Motor neuron (in vitro differentiated cells): ENCODE measurements around the gene ECM2. TPM values are rescaled to one million over a fixed set of nuclear protein-coding genes. Genes with fewer than 3 reads are reported as not detected.
A peak's percentile ranks its signal among the peaks of the same experiment; 100 is the strongest.

ENCODE experiments used
- ATAC-seq, 8 experiments: fragments of 200-7000 bp; cut with Tn5 transposase; replicated peaks in 6 of 8; 2 replicates each; pipeline ENCODE4 v1.8.0; 2021; ENCODE audit warnings: mild to moderate bottlenecking in 8 of 8, moderate library complexity in 8 of 8
- H3K27ac ChIP-seq, 2 donors: fragments of 250-450 bp; sonication (Bioruptor Pico); 2 replicates each; pipeline ENCODE4 v1.9.0; 2021; ENCODE audit warnings: antibody characterized with exemption in 2 of 2, mild to moderate bottlenecking in 2 of 2, moderate library complexity in 1 of 2
- H3K4me1 ChIP-seq, 2 donors: fragments of 250-450 bp; sonication (Bioruptor Pico); replicated peaks in 1 of 2; 2 replicates each; pipeline ENCODE4 v1.6.1; 2021; ENCODE audit warnings: antibody characterized with exemption in 2 of 2, mild to moderate bottlenecking in 2 of 2, moderate library complexity in 1 of 2
- H3K4me3 ChIP-seq, 5 donors: fragments of 250-450 bp; sonication (Bioruptor Pico); 2 replicates each; pipeline ENCODE4 v1.9.0; 2021; ENCODE audit warnings: antibody characterized with exemption in 5 of 5, mild to moderate bottlenecking in 5 of 5, moderate library complexity in 4 of 5
- whole genome bisulfite sequencing, 10 experiments: fragments of 450-650 bp; shearing (Covaris generic); methylation state at CpG; one replicate each; pipeline ENCODE4 v1.0.0; 2022; 5-methylcytosine and 5-hydroxymethylcytosine counted together
- in situ Hi-C, 9 experiments: fragments of 400-800 bp; cut with MboI; loops; one replicate each; pipeline ENCODE4 v1.15.0; 2021; ENCODE audit warnings: low sequenced_read_pairs in 9 of 9, low pct_unique_long_range_greater_than_20kb in 2 of 9; ENCODE audit not compliant: unreplicated experiment in 9 of 9
- total RNA-seq, 8 experiments: library from RNA; unstranded; fragments of 300-600 nt; gene quantifications; 2 replicates each; pipeline versions ENCODE4 v1.2.3 to v1.2.4, GENCODE V29; 2022

ECM2 gene
- total RNA-seq, 8 experiments from 2014 or later = 0.16 to 20.3 (median 4.3) TPM

DNA sequence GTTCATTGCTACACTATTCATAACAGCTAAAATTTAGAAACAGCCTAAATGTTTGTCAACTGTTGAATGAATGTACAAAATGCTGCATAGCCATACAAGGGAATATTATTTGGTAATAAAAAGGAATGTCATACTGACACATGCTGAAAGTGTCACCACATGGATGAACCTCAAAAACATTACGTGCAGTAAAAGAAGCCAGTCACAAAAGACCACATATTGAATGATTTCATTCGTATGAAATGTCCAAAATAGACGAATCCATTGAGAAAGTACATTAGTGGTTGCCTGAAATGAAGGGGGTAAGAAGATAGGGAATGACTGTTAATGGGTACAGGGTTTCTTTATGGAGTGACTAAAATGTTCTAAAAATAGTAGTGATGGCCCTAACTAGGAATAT lies 11.6 kb upstream of the ECM2 start:
- H3K4me3 ChIP-seq = no peak overlapping the region
- WGBS, 10 experiments = 7 to 100% (median 83%) methylated on average over 1 to 3 of the region's 3 CpGs; no CpG with 5 or more reads in 1 of the 10 experiments
- in situ Hi-C loops = no loop called here

DNA sequence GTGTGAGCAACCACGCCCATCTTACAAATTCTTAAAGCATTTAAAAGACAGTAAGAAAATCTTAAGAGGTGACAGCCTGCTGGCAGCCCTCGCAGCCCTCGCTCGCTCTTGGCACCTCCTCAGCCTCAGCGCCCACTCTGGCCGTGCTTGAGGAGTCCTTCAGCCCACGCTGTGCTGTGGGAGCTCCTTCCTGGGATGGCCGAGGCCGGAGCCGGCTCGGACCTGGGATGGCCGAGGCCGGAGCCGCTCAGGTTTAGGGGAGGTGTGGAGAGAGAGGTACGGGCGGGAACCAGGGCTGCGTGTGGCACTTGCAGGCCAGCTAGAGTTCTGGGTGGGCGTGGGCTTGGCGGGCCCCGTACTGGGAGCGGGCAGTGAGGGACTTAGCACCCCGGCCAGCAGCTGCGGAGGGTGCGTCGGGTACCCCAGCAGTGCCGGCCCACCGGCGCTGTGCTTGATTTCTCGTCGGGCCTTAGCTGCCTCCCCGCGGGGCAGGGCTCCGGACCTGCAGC lies 9.3 kb upstream of the ECM2 start:
- in situ Hi-C loops = no loop called here
- Histone ChIP-seq H3K27ac (no peak overlapping the region), H3K4me3 (no peak overlapping the region), H3K4me1 (no peaks in the 10 kb centered on the region)
- ATAC-seq = no peak
- WGBS, 10 experiments = 67 to 100% (median 98%) methylated on average over 1 to 10 of the region's 33 CpGs; no CpG with 5 or more reads in 5 of the 10 experiments

More for the DNA sequence above, 11.6 kb upstream of the ECM2 start:
- no peak overlapping the region for H3K27ac ChIP-seq
- ATAC-seq = no peak
- H3K4me1 ChIP-seq = no peaks in the 10 kb centered on the region

DNA sequence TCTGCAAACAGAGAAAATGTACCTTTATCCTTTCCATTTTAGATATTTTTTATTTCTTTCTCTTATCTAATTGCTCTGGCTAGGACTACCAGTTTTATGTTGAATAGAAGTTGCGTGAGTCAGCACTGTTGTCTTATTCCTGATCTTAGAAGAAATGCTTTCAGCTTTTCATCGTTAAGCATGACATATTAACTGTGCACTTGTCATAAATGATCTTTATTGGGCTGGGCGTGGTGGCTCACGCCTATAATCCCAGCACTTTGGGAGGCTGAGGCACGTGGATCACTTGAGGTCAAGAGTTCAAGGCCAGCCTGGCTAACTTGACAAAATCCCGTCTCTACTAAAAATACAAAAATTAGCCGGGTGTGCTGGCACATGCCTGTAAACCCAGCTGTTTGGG lies 8.2 kb upstream of the ECM2 start:
- in situ Hi-C loops = no loop called here
- Histone ChIP-seq H3K4me3 (no peak overlapping the region), H3K27ac (no peak overlapping the region), H3K4me1 (no peaks in the 10 kb centered on the region)
- ATAC-seq = no peak
- 73 to 100% (median 91%) methylated on average over 1 to 7 of the region's 7 CpGs; no CpG with 5 or more reads in 1 of the 10 experiments for WGBS, 10 experiments

DNA sequence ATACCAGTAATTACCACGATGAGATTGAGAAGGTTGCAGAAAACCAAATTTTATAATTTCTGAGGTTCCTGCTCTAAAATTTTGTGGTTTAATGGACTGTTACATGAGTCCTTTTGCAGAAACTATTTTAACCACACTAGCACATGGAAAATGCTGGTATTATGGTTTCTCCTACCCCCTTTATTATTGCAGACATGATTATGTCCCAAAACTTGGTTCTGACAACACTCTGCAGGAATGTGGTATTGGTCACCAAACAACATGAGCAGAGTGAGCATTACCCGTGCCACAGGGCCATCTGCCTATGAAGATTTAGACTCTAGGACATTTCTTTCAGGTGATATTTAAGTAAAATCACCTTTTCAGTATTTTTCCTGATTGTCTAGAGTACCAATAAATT lies 2.8 kb upstream of the ECM2 start:
- 13 to 100% (median 79%) methylated on average over 1 to 2 of the region's 2 CpGs for WGBS, 10 experiments
- in situ Hi-C loops = no loop called here
- ATAC-seq = no peak
- Histone ChIP-seq H3K4me3 (no peak overlapping the region), H3K27ac (no peak overlapping the region), H3K4me1 (no peaks in the 10 kb centered on the region)

DNA sequence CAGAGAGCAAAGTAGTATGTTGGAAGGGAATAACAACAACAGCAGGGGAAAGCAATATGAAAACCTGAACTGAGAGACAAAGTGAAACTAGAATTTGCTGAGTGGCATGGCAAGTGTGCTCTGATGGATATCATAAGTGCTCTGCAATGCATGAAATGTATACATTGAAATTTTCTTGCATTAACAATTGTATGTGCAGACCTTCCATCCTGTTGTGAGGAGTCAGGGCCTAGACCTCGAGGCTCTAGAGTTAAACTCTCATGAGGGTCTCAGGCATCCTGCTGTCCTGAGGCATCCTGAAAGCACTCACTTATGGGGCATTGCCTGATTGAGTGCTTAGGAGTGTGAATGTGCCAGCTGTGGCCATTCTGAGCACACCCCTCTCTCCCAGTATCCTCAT lies 1.1 kb downstream of the ECM2 start:
- 0 to 50% (median 17%) methylated on average over 1 of the region's 1 CpG; no CpG with 5 or more reads in 6 of the 10 experiments for WGBS, 10 experiments
- peak in 1 of 8 experiments; percentile 71 for ATAC-seq
- in situ Hi-C loops = no loop called here

DNA sequence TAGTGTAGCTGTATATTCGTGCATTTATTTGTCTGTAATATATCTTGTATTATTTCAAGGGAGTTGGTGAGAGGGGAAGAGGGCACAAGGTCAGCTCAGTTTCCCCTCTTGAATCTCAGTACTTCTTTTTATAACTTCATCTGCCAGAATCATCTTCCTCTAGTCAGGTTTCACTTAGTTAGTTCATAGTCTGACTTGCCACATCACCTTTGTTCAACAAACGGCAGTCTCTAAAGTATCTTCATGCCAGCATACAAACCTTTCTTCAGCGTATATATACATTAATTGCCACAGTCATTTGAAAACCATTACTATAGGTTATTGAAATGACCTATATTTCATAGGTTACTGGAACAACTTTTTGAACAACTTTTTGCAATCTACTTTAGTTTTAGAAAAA lies 1.6 kb downstream of the ECM2 start:
- in situ Hi-C loops = no loop called here
- ATAC-seq = no peak
- Histone ChIP-seq H3K4me1 (no peaks in the 10 kb centered on the region), H3K4me3 (no peak overlapping the region), H3K27ac (no peak overlapping the region)
- WGBS, 10 experiments = 53 to 100% (median 86%) methylated on average over 1 to 3 of the region's 3 CpGs

More for the DNA sequence above, 1.1 kb downstream of the ECM2 start:
- Histone ChIP-seq H3K4me3 (no peak overlapping the region), H3K27ac (no peak overlapping the region), H3K4me1 (no peaks in the 10 kb centered on the region)

DNA sequence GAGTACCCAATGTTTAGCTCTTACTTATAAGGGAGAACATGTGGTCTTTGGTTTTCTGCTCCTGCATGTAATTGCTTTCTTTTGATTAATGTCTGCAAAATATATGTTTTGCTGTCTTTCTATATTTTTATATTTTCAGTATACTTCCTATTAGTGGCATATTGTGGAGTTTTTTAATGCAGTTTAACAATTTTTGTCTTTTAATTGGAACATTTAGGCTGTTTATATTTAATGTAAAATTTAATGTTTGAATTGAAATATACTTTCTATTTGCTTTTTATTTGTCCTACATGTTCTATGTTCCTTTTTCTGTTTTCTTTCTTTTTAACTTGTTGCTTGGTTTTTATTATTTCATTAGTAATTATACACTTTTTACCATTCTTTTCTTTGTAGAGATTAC lies 4.9 kb downstream of the ECM2 start:
- Histone ChIP-seq H3K27ac (no peak overlapping the region), H3K4me1 (no peaks in the 10 kb centered on the region), H3K4me3 (no peak overlapping the region)
- in situ Hi-C loops = no loop called here
- ATAC-seq = no peak

DNA sequence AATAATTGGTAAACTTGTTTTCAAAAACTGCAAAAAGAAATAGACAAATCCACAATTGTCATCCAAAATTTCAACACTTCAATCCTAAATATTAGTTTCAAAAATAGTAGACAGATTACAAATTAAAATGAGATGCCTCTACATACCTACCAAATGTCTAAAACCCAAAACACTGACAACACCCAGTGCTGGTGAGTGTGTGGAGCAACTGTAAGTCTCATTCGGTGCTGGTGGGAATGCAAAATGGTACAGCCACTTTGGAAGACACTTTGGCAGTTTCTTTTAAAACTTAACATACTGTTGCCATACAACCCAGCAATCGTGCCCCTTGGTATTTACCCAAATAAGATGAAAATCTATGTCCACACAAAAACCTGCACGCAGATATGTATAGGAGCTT lies 6.7 kb downstream of the ECM2 start:
- H3K4me1 ChIP-seq = no peaks in the 10 kb centered on the region
- 63 to 100% (median 100%) methylated on average over 1 to 3 of the region's 3 CpGs for WGBS, 10 experiments
- ATAC-seq = no peak
- H3K4me3 ChIP-seq = no peak overlapping the region
- no peak overlapping the region for H3K27ac ChIP-seq
- in situ Hi-C loops = no loop called here

DNA sequence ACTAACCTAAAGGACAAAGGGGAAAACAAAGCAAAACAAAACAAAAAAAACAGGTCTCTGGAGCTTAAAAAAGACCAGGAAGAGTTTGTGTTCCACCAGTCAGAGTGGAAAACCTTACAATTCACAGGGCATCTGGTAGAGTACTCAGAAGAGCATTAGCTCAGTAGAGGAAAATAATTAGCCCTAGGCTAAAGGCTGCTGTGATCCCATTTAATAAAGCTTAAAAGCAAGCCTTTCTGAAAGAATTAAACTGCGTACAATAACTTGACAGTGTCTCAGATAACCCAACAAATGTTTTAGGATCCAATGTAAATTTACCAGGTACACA lies 7.3 kb downstream of the ECM2 start:
- no peak overlapping the region for H3K4me3 ChIP-seq
- in situ Hi-C loops = no loop called here
- 57 to 100% (median 100%) methylated on average over 1 of the region's 1 CpG; no CpG with 5 or more reads in 1 of the 10 experiments for WGBS, 10 experiments
- ATAC-seq = no peak
- H3K4me1 ChIP-seq = no peaks in the 10 kb centered on the region
- no peak overlapping the region for H3K27ac ChIP-seq

DNA sequence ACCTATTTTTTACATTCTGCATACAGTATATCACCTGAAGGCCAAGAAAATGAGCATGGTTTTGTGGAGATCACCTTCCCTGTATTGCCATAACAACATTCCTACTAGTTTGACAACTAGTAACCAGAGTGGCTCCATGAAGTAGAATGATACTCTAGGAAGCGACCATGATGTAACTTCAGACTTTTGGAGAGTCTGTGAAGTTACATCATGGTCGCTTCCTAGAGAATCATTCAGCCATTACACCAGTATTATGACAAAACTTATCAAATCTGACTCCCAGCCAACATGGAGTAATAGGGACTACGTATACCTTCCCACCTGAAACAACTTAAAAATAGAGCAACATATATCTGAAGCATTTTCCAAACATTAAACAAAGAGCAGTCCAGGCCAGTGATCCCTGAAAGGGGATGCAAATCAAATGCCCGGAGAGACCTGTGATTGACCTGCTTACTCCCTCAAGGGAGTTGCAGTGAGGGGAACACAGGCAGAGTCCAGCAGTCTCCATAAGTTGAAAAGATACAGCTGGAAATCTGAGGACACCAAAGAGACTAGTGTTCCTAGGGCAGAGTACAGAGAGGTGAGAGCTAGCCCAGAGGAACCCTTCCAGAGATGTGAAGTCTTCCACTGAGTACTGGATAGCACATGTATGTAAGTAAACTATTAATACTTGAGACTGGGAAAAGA lies 7.8 kb downstream of the ECM2 start:
- ATAC-seq = no peak
- in situ Hi-C loops = no loop called here
- Histone ChIP-seq H3K4me3 (no peak overlapping the region), H3K4me1 (no peaks in the 10 kb centered on the region), H3K27ac (no peak overlapping the region)
- 72 to 100% (median 92%) methylated on average over 1 to 4 of the region's 4 CpGs; no CpG with 5 or more reads in 1 of the 10 experiments for WGBS, 10 experiments

DNA sequence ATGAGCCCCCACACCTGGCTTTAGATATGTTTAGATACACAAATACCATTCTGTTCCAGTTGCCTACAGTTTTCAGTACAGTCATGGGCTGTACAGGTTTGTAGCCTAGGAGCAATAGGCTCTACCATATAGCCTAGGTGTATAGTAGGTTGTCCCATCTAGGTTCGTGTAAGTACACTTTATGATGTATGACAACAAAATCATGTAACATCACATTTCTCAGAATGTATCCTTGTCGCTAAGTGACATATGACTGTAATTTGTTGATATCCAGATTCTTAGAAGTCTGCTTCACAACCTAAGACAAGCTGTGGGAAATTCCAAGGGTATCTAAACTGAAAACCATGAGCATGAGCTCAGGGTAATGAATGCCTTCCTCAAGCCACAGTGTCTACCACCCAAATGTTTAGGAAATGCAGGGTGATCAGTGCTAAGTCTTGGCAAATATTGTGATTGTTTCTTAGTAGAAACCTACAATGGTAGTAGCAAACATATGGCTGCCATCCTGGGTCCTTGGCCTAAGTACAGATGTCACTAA lies 8.4 kb downstream of the ECM2 start:
- 100% methylated on average over 1 to 2 of the region's 2 CpGs; no CpG with 5 or more reads in 7 of the 10 experiments for WGBS, 10 experiments
- in situ Hi-C loops = no loop called here
- no peak overlapping the region for H3K4me3 ChIP-seq
- H3K4me1 ChIP-seq = no peaks in the 10 kb centered on the region
- no peak overlapping the region for H3K27ac ChIP-seq
- ATAC-seq = no peak

DNA sequence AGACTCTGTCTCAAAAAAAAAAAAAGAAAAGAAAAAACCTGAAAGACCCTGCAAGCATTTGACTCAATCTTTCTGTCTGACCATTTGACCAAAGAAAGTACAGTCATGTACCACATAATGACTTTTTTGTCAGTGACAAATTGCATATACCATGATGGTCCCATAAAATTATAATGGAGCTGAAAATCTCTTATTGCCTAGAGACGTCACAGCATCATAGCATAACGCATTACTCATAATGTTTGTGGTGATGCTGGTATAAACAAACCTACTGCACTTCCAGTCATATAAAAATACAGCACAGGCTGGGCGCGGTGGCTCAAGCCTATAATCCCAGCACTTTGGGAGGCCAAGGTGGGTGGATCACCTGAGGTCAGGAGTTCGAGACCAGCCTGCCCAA lies 10.5 kb downstream of the ECM2 start:
- ATAC-seq = no peak
- Histone ChIP-seq H3K4me3 (no peak overlapping the region), H3K27ac (no peak overlapping the region), H3K4me1 (no peaks in the 10 kb centered on the region)
- WGBS, 10 experiments = 80 to 100% (median 92%) methylated on average over 1 to 5 of the region's 5 CpGs; no CpG with 5 or more reads in 3 of the 10 experiments
- in situ Hi-C loops = no loop called here

DNA sequence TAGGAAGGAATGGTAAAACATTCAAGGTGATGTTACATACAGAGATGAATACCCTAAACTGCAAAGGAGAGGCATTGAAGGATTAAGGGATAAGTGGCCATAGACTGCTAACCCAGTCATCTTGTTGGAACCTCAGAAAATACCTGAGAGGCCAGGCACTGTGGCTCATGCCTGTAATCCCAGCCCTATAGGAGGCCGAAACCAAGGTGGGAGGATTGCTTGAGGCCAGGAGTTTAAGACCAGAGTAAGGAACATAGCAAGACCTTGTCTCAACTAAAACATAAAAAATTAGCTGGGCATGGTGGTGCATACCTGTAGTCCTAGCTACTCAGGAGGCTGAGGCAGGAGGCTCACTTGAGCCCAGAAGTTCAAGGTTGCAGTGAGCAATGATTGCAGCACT lies 10.9 kb downstream of the ECM2 start:
- H3K4me3 ChIP-seq = no peak overlapping the region
- no peak overlapping the region for H3K27ac ChIP-seq
- WGBS, 10 experiments = 100% methylated on average over 1 of the region's 1 CpG; no CpG with 5 or more reads in 5 of the 10 experiments
- in situ Hi-C loops = no loop called here
- no peaks in the 10 kb centered on the region for H3K4me1 ChIP-seq
- no peak for ATAC-seq
